ENCODE measurements around the gene SORL1.

GRCh38 chr11:121556937-121557336 lies 104.8 kb downstream of the SORL1 start:
- TF ChIP-seq FOXM1 (IDR thresholded peaks at IDR 0.05; ENCODE audit: borderline replicate concordance, low read depth) (no peak), CEBPB (IDR thresholded peaks at IDR 0.05) (no peak), NFIC (IDR thresholded peaks at IDR 0.05) (no peak), TAF1 (IDR thresholded peaks at IDR 0.05; ENCODE audit: low read depth) (no peak), RAD21 (IDR thresholded peaks at IDR 0.05; ENCODE audit: low read depth) (no peak), ZBTB7A (IDR thresholded peaks at IDR 0.05; ENCODE audit: low read depth) (no peak), USF1 (IDR thresholded peaks at IDR 0.05) (no peak), EP300 (IDR thresholded peaks at IDR 0.05; ENCODE audit: borderline replicate concordance) (no peak), YY1 (IDR thresholded peaks at IDR 0.05; ENCODE audit: low read depth) (no peak), REST (IDR thresholded peaks at IDR 0.05; ENCODE audit: low read depth) (no peak), MAX (IDR thresholded peaks at IDR 0.05) (no peak)
